Activated naive CD4-positive, alpha-beta T cell treated with anti-CD3 and anti-CD28 coated beads, Interleukin-2, amount 50 U/mL, for 72 hours (primary cell): ENCODE data around the gene FAM3C. TPM values are rescaled to one million over a fixed set of nuclear protein-coding genes. Genes with fewer than 3 reads are reported as not detected.

Source experiments
- ATAC-seq, 2 donors: fragments of 150-1000 bp; cut with Tn5 transposase; 2 replicates each; pipeline ENCODE4 v1.10.0; 2021; ENCODE audit warnings: mild to moderate bottlenecking in 2 of 2, moderate library complexity in 2 of 2
- DNase-seq, 2 donors: peaks; one replicate each; pipeline ENCODE4 v3.0.0; 2021 to 2022; ENCODE audit warnings: low spot score in 2 of 2
- H3K27ac Mint-ChIP-seq, 2 donors: one replicate each; pipeline ENCODE4 v1.8.0; 2022; ENCODE audit warnings: mild to moderate bottlenecking in 2 of 2, mixed read lengths in 2 of 2
- H3K36me3 Mint-ChIP-seq, 2 donors: one replicate each; pipeline ENCODE4 v1.8.0; 2022; ENCODE audit warnings: mixed read lengths in 2 of 2
- H3K9me3 Mint-ChIP-seq, 2 donors: one replicate each; pipeline ENCODE4 v1.8.0; 2022; ENCODE audit warnings: mixed read lengths in 2 of 2
- total RNA-seq, 2 donors: library from RNA; stranded (reverse); gene quantifications; one replicate each; pipeline ENCODE4 v1.2.3, GENCODE V29; 2022

Gene FAM3C
- total RNA-seq, 2 donors from 2014 or later = 13.0 to 14.9 TPM

GRCh38 chr7:121360564-121360963, 35.5 kb downstream of the FAM3C start:
- DNase-seq = no peak
- H3K9me3 Mint-ChIP-seq = no peaks in the 10 kb centered on the region
- peaks cover 0 to 6% of the 10 kb centered on the region in 2 donors for H3K36me3 Mint-ChIP-seq
- no peak overlapping the region for H3K27ac Mint-ChIP-seq
- ATAC-seq = no peak

- H3K36me3 Mint-ChIP-seq = peaks cover 7 to 11% of the 10 kb centered on the region in 2 donors
- H3K9me3 Mint-ChIP-seq = no peaks in the 10 kb centered on the region
- ATAC-seq (no peak), DNase-seq (no peak)
- no peak overlapping the region for H3K27ac Mint-ChIP-seq
Observed at GRCh38 chr7:121355574-121355973, 40.5 kb downstream of the FAM3C start.

- DNase-seq (no peak), ATAC-seq (no peak)
- H3K36me3 Mint-ChIP-seq = peaks cover 10 to 18% of the 10 kb centered on the region in 2 donors
- H3K27ac Mint-ChIP-seq = no peak overlapping the region
- H3K9me3 Mint-ChIP-seq = no peaks in the 10 kb centered on the region
Observed at GRCh38 chr7:121352323-121352722, 43.8 kb downstream of the FAM3C start.

- H3K36me3 Mint-ChIP-seq = peaks cover 15 to 25% of the 10 kb centered on the region in 2 donors
- no peaks in the 10 kb centered on the region for H3K9me3 Mint-ChIP-seq
- H3K27ac Mint-ChIP-seq = no peak overlapping the region
- ATAC-seq = no peak
- no peak for DNase-seq
Observed at GRCh38 chr7:121351682-121352081, 44.4 kb downstream of the FAM3C start.

GRCh38 chr7:121344497-121344896, 51.6 kb downstream of the FAM3C start:
- DNase-seq (no peak), ATAC-seq (no peak)
- H3K36me3 Mint-ChIP-seq = peaks cover 8 to 10% of the 10 kb centered on the region in 2 donors
- no peaks in the 10 kb centered on the region for H3K9me3 Mint-ChIP-seq
- H3K27ac Mint-ChIP-seq = no peak overlapping the region

- peaks cover 8 to 10% of the 10 kb centered on the region in 2 donors for H3K36me3 Mint-ChIP-seq
- ATAC-seq (no peak), DNase-seq (no peak)
- H3K27ac Mint-ChIP-seq = no peak overlapping the region
- no peaks in the 10 kb centered on the region for H3K9me3 Mint-ChIP-seq
Observed at GRCh38 chr7:121344093-121344492, 52.0 kb downstream of the FAM3C start.

GRCh38 chr7:121343302-121343701, 52.8 kb downstream of the FAM3C start:
- Mint-ChIP-seq H3K36me3 (peaks cover 8 to 10% of the 10 kb centered on the region in 2 donors), H3K9me3 (no peaks in the 10 kb centered on the region), H3K27ac (no peak overlapping the region)
- ATAC-seq (no peak), DNase-seq (no peak)

GRCh38 chr7:121342631-121343030, 53.5 kb downstream of the FAM3C start:
- ATAC-seq (no peak), DNase-seq (no peak)
- H3K9me3 Mint-ChIP-seq = no peaks in the 10 kb centered on the region
- H3K27ac Mint-ChIP-seq = peak overlapping the region in 1 of 2 donors; percentile 32
- H3K36me3 Mint-ChIP-seq = peaks cover 8 to 10% of the 10 kb centered on the region in 2 donors

GRCh38 chr7:121341933-121342332, 54.2 kb downstream of the FAM3C start:
- no peak for ATAC-seq
- no peak for DNase-seq
- no peaks in the 10 kb centered on the region for H3K9me3 Mint-ChIP-seq
- H3K27ac Mint-ChIP-seq = peak overlapping the region in 1 of 2 donors; percentile 32
- peaks cover 1 to 3% of the 10 kb centered on the region in 2 donors for H3K36me3 Mint-ChIP-seq

- DNase-seq (no peak), ATAC-seq (no peak)
- H3K9me3 Mint-ChIP-seq = no peaks in the 10 kb centered on the region
- H3K36me3 Mint-ChIP-seq = no peaks in the 10 kb centered on the region
- no peak overlapping the region for H3K27ac Mint-ChIP-seq
Observed at GRCh38 chr7:121339082-121339481, 57.0 kb downstream of the FAM3C start.

- no peak overlapping the region for H3K27ac Mint-ChIP-seq
- H3K9me3 Mint-ChIP-seq = no peaks in the 10 kb centered on the region
- ATAC-seq (no peak), DNase-seq (no peak)
- H3K36me3 Mint-ChIP-seq = no peaks in the 10 kb centered on the region
Observed at GRCh38 chr7:121337398-121337797, 58.7 kb downstream of the FAM3C start.

- no peak for ATAC-seq
- no peaks in the 10 kb centered on the region for H3K9me3 Mint-ChIP-seq
- no peak overlapping the region for H3K27ac Mint-ChIP-seq
- no peaks in the 10 kb centered on the region for H3K36me3 Mint-ChIP-seq
- DNase-seq = no peak
Observed at GRCh38 chr7:121336579-121336978, 59.5 kb downstream of the FAM3C start.

GRCh38 chr7:121334875-121335648, 61.0 kb downstream of the FAM3C start:
- Mint-ChIP-seq H3K9me3 (no peaks in the 10 kb centered on the region), H3K27ac (no peak overlapping the region), H3K36me3 (no peaks in the 10 kb centered on the region)
- DNase-seq (no peak), ATAC-seq (no peak)

- ATAC-seq (no peak), DNase-seq (no peak)
- Mint-ChIP-seq H3K27ac (no peak overlapping the region), H3K9me3 (no peaks in the 10 kb centered on the region), H3K36me3 (no peaks in the 10 kb centered on the region)
Observed at GRCh38 chr7:121334376-121334775, 61.7 kb downstream of the FAM3C start.

- H3K36me3 Mint-ChIP-seq = peaks cover 4 to 5% of the 10 kb centered on the region in 2 donors
- ATAC-seq (no peak), DNase-seq (no peak)
- H3K9me3 Mint-ChIP-seq = no peaks in the 10 kb centered on the region
- H3K27ac Mint-ChIP-seq = no peak overlapping the region
Observed at GRCh38 chr7:121331574-121331973, 64.5 kb downstream of the FAM3C start.

GRCh38 chr7:121331048-121331447, 65.1 kb downstream of the FAM3C start:
- Mint-ChIP-seq H3K9me3 (no peaks in the 10 kb centered on the region), H3K27ac (no peak overlapping the region), H3K36me3 (peaks cover 4 to 5% of the 10 kb centered on the region in 2 donors)
- ATAC-seq = no peak
- no peak for DNase-seq

GRCh38 chr7:121330053-121330833, 65.9 kb downstream of the FAM3C start:
- DNase-seq (no peak), ATAC-seq (peak in 1 of 2 donors; percentile 21)
- no peak overlapping the region for H3K27ac Mint-ChIP-seq

More at GRCh38 chr7:121330053-121330833, 65.9 kb downstream of the FAM3C start:
- H3K9me3 Mint-ChIP-seq = no peaks in the 10 kb centered on the region
- peaks cover 4 to 5% of the 10 kb centered on the region in 2 donors for H3K36me3 Mint-ChIP-seq
